T-helper 1 cell (primary cell): ENCODE results near the gene LRRC58.
"Not testable (repeated sequence)": the region's sequence is repeated elsewhere in the genome, so short reads cannot be mapped to it uniquely, and the experiment has no call there.

Source experiments
- DNase-seq, 5 donors: peaks; one replicate each; pipeline ENCODE4 v3.0.0-alpha.2; 2012 to 2020
- total RNA-seq, 4 donors: gene quantifications; one replicate each; lab custom pipeline; 2026; lab: John Stamatoyannopoulos, UW

The LRRC58 gene
- total RNA-seq = 33.7 to 76.2 (median 58.6) reads per million in 4 donors

DNA sequence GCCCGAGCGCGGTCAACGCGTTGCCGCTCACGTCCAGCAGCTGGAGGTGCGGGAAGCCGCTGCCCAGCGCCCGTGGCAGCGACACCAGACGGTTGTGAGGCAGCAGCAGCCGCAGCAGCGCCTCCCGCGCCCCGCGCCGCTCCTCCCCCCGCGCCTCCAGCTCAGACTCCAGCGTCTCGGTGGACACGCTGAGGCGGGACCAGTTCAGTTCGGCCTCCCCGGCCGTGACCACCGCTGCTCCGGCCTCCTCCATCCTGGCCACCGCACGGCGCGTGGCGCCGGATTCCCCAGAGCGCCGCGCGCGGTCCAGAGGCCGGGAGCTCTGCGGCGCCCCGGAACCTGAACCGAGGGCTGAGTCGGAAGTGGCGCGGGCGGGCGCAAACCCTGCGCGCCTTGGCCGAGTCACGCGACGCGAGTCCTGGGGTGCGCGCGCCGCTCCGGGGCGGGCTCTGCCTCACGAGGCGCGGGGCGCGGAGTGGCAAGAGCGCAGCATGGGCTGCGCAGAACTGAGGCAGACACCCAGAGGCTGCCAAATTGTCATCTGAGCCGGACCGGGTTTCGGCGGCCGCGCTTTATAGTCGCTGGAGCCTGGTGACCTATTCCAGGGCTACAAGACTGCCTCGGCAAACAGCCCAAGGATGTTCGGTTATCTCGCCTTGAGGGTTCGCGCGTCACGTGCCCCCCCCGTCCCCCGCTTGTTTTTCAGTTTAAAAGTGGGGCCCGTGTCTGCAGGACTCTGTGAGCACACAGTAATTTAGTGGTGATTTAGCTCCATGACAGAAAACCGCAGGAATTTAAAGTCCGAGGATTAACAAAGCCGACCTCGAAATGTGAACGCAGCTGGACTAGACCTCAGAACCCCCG lies at the start of gene LRRC58:
Gene LRRC58, minus strand, starts transcription at position 364 of the 864 bp plus-strand sequence. Its CDS starts 111 bp downstream, at position 253.
- peak; percentile 76 to 93 (median 80) for DNase-seq

- DNase-seq = no peak
Measured at GRCh38 chr3:120396469-120396868, 47.3 kb upstream of the LRRC58 start.

DNA sequence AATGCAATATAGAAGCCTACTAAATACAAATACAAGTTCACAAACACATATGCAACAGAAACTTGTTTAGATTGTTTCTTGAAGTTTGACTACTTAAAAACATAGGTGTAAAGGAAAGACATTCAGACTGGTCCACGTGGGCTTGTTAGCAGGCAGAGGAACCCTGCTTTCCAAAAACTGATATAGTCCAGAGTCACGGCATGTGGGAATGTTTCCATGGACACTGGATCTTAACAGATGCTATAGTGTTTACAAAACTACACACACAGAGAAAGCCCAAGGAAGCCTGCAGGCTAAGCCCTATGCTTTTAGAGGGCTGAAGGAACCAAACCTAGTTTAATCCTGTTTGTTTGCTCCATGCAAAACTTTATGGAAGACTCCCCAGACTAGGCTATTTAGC lies 45.2 kb upstream of the LRRC58 start:
- no peak for DNase-seq

- no peak for DNase-seq
Measured at GRCh38 chr3:120393761-120394160, 44.6 kb upstream of the LRRC58 start.

- no peak for DNase-seq
Measured at GRCh38 chr3:120393243-120393642, 44.1 kb upstream of the LRRC58 start.

- DNase-seq = no peak
Measured at GRCh38 chr3:120382941-120383447, 33.8 kb upstream of the LRRC58 start.

DNA sequence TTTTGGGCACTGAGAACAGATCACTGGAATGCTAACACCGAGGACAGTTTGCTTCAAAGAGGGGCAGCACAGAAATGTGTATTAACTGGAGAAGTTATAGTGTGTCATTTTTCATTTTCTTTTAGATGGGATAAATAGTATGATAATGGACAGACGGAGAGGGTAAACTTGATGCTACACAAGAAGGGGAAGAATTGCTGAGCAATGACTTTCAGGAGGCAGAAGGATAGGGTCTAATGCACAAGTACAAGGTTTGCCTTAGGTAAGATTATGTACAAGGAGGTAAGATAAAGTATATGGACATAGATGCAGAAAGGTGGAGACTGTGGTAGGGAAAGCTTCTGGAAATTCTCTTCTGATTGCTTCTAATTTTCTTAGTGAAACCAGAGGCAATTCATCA lies 32.3 kb upstream of the LRRC58 start:
- no peak for DNase-seq

DNA sequence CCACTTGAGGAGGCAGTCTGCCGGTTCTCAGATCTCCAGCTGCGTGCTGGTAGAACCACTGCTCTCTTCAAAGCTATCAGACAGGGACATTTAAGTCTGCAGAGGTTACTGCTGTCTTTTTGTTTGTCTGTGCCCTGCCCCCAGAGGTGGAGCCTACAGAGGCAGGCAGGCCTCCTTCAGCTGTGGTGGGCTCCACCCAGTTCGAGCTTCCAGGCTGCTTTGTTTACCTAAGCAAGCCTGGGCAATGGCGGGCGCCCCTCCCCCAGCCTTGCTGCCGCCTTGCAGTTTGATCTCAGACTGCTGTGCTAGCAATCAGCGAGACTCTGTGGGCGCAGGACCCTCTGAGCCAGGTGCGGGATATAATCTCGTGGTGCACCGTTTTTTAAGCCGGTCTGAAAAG lies 28.8 kb upstream of the LRRC58 start:
- DNase-seq = not testable (repeated sequence)

DNA sequence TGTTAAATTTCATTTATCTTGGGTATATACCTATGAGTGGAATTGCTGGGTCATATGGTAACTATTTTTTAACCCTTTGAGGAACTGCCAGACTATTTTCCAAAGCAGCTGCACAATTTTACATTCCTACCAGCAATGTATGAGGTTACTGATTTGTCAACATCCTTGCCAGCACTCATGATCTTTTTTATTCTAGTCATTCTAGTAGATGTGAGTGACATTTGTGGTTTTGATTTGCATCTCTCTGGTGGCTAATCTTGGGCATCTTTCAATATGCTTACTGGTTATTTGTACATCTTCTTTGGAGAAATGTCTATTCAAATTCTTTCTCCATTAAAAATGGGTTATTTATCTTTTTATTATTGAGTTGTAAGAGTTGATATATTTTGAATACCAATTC lies 21.3 kb upstream of the LRRC58 start:
- no peak for DNase-seq

GRCh38 chr3:120369037-120369467 lies 19.9 kb upstream of the LRRC58 start:
- no peak for DNase-seq

GRCh38 chr3:120368172-120368571 lies 19.0 kb upstream of the LRRC58 start:
- no peak for DNase-seq

GRCh38 chr3:120364821-120365220 lies 15.7 kb upstream of the LRRC58 start:
- no peak for DNase-seq

GRCh38 chr3:120364101-120364500 lies 14.9 kb upstream of the LRRC58 start:
- no peak for DNase-seq

GRCh38 chr3:120357807-120358206 lies 8.7 kb upstream of the LRRC58 start:
- no peak for DNase-seq

DNA sequence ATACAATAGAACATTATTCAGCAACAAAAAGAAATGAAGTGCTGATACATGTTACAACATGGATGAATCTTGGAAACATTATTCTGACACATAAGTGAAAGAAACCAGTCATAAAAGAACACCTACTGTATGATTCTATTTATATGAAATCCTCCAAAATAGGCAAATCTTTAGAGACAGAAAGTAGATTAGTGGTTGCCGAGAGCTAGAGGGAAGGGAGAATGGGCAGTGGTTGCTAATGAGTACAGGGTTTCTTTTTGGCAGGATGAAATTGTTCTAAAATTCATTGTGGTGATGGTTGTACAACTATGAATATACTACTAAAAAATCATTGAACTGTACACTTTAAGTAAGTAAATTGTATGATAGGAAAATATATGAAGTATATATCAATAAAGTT lies 6.3 kb upstream of the LRRC58 start:
- no peak for DNase-seq

GRCh38 chr3:120353463-120353862 lies 4.3 kb upstream of the LRRC58 start:
- no peak for DNase-seq

- DNase-seq = no peak
Measured at GRCh38 chr3:120352017-120352416, 2.9 kb upstream of the LRRC58 start.

- DNase-seq = no peak
Measured at GRCh38 chr3:120350401-120350941, 1.3 kb upstream of the LRRC58 start.

GRCh38 chr3:120349855-120350125 lies 636 bp upstream of the LRRC58 start:
- DNase-seq = no peak

DNA sequence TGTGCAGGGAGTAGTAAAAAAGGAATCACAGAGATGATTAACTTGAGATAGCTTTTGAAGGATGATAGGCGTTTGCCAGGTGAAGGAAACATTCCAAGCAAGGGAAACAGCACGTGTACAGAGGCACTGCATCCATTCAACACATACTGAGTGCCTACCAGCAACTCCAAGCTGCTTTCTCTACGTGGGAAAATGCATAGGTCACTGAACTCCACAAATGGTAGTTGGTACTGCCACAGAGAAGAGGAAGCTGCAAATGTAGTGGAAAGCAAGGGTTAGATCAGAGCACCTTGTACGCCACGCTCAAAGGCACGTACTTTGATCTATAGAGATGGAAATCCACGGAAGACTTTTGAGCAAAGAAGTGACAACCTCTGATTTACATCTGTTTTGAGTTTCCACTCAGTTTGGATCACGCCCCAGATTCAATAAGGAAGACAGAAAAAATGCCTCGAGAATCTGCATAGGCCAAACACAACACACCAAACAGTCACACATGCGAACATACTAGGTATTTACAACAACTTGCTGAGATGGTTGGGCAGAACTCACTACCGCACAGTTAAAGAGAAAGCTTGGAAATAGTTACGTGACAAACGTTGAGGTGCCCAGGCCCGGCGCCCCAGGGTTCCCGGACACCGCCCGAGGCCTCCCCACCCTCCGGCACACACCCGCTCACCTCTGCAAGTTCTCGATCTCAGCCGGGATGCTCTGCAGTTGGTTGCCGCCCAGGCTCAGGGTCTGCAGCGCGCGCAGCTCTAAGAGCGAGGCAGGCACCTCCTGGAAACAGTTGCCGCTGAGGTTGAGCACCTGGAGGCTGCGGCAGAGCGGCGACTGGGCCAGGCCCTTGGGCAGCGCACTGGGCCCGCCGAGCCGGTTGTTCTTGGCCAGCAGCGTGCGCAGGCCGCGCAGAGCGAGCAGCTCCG lies 826 bp downstream of the LRRC58 start:
- peak in 4 of 5 donors; percentile 32 to 80 (median 47) for DNase-seq

GRCh38 chr3:120344349-120344748 lies 4.8 kb downstream of the LRRC58 start:
- peak in 1 of 5 donors; percentile 81 for DNase-seq

DNA sequence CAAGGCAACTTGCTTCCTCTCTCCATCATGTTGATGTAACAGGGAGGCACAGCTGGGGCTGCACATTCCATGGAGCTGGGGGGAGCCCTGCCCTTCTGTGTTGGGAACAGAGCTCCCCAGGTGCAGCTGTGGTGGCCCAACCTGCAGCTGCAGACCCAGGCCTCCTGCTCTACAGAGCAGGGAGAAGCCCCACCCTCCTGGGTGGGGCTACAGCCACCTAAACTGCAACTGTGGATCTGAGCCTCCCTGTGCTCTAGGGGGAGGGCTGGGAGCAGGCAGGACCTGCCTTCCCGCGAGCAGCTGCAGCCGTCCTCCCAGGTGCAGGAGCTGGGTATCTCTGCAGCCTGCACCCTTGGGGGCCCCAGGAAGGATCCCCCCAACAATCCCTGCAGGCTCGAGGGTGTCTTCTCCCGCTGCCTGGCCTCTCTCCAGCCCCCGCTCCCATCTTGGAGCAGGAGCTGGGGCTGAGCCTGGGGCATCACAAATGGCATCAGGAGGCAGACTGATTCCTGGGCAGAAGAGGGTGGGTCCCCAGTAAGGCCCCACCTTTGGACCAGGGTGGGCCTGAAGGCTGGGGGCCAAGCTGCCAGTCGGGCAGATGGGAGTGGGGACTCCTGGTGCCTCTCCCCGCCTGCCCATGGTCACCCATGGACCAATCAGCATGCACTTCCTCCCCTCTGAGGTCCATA lies 7.4 kb downstream of the LRRC58 start:
- no peak for DNase-seq

GRCh38 chr3:120339362-120339761 lies 9.8 kb downstream of the LRRC58 start:
- DNase-seq = no peak
